Anterior cingulate cortex (tissue), 58 donors: ENCODE measurements around the gene RPS6KA2.

Source experiments
- DNase-seq, 58 donors: peaks; one replicate each; lab custom pipeline; 2025; lab: John Stamatoyannopoulos, UW

The RPS6KA2 gene

GRCh38 chr6:166617359-166617758 is 9.7 kb downstream of the RPS6KA2 start:
- DNase-seq, result no peak

- DNase-seq, result no peak
These were observed 10.5 kb downstream of the RPS6KA2 start for GRCh38 chr6:166616261-166617238.

- DNase-seq, result peak in 4 of 58 donors; percentile 8 to 29 (median 12)
These were observed 11.8 kb downstream of the RPS6KA2 start for GRCh38 chr6:166615059-166615770.

- DNase-seq, result no peak
These were observed 12.5 kb downstream of the RPS6KA2 start for GRCh38 chr6:166614589-166614988.

GRCh38 chr6:166614171-166614583 is 12.9 kb downstream of the RPS6KA2 start:
- DNase-seq, result no peak

- no peak for DNase-seq
These were observed 14.0 kb downstream of the RPS6KA2 start for GRCh38 chr6:166613027-166613426.

GRCh38 chr6:166612471-166612881 is 14.6 kb downstream of the RPS6KA2 start:
- no peak for DNase-seq

- DNase-seq, result no peak
These were observed 15.4 kb downstream of the RPS6KA2 start for GRCh38 chr6:166611631-166612030.

- no peak for DNase-seq
These were observed 17.0 kb downstream of the RPS6KA2 start for GRCh38 chr6:166610069-166610468.

- no peak for DNase-seq
These were observed 18.3 kb downstream of the RPS6KA2 start for GRCh38 chr6:166608774-166609173.

- DNase-seq, result no peak
These were observed 21.3 kb downstream of the RPS6KA2 start for GRCh38 chr6:166605752-166606151.

- DNase-seq, result no peak
These were observed 22.1 kb downstream of the RPS6KA2 start for GRCh38 chr6:166604911-166605310.

GRCh38 chr6:166604328-166604727 is 22.7 kb downstream of the RPS6KA2 start:
- no peak for DNase-seq

- peak in 1 of 58 donors; percentile 29 for DNase-seq
These were observed 23.9 kb downstream of the RPS6KA2 start for GRCh38 chr6:166603043-166603690.

GRCh38 chr6:166601956-166602355 is 25.1 kb downstream of the RPS6KA2 start:
- no peak for DNase-seq

- DNase-seq, result no peak
These were observed 26.1 kb downstream of the RPS6KA2 start for GRCh38 chr6:166600931-166601330.

- no peak for DNase-seq
These were observed 27.8 kb downstream of the RPS6KA2 start for GRCh38 chr6:166599205-166599604.

- peak in 2 of 58 donors; percentile 46 to 47 for DNase-seq
These were observed 28.5 kb downstream of the RPS6KA2 start for GRCh38 chr6:166598441-166599138.

- DNase-seq, result peak in 21 of 58 donors; percentile 25 to 66 (median 36)
These were observed 29.2 kb downstream of the RPS6KA2 start for GRCh38 chr6:166597711-166598440.
